Measurements from ENCODE around the gene TOLLIP. TPM values are rescaled to one million over a fixed set of nuclear protein-coding genes. Genes with fewer than 3 reads are reported as not detected.

TOLLIP gene
- total RNA-seq, 1 experiment from 2014 or later = 29.5 TPM

GRCh38 chr11:1232883-1233321, 76.5 kb downstream of the TOLLIP start:
- Histone ChIP-seq H4K20me1 (ENCODE audit: insufficient read depth) (no peaks in the 10 kb centered on the region), H3K4me1 (replicated peaks; ENCODE audit: insufficient read depth) (peaks cover 11% of the 10 kb centered on the region), H3K9me3 (ENCODE audit: insufficient read depth, low read depth) (no peaks in the 10 kb centered on the region), H3K27me3 (ENCODE audit: insufficient read depth, low read depth) (no peaks in the 10 kb centered on the region), H2AFZ (no peak overlapping the region), H3K79me2 (ENCODE audit: low read depth) (no peaks in the 10 kb centered on the region), H3F3A (ENCODE audit: insufficient read depth, low read depth) (no peaks in the 10 kb centered on the region; the same call in 1 of the 2 replicates), H3K4me2 (no peak overlapping the region), H3K27ac (no peak overlapping the region), H3K4me3 (no peak overlapping the region), H3K9me2 (ENCODE audit: insufficient read depth) (no peaks in the 10 kb centered on the region), H3K36me3 (ENCODE audit: low read depth) (no peaks in the 10 kb centered on the region)
- intact Hi-C loops (cut with micrococcal nuclease; ENCODE audit: unreplicated experiment) = loop anchor here (1.0 to 2.0 kb wide), 2 partner anchors 30 to 118 kb away; no protein-coding TSS in a partner anchor
- ChIA-PET CTCF (interaction anchor here (1.2 kb wide), 1 partner anchor 28 kb away, joined by 3 read pairs; no protein-coding TSS in a partner anchor), POLR2A (ENCODE audit: unreplicated experiment) (no interaction called here)
- no peak for DNase-seq
- no peak for TF ChIP-seq CTCF (conservative IDR thresholded peaks at IDR 0.05)
- no peak for TF ChIP-seq EZH2 (IDR thresholded peaks at IDR 0.05; ENCODE audit: low read depth)
- BruUV-seq (replicated peaks) = no TSS peak

DNA sequence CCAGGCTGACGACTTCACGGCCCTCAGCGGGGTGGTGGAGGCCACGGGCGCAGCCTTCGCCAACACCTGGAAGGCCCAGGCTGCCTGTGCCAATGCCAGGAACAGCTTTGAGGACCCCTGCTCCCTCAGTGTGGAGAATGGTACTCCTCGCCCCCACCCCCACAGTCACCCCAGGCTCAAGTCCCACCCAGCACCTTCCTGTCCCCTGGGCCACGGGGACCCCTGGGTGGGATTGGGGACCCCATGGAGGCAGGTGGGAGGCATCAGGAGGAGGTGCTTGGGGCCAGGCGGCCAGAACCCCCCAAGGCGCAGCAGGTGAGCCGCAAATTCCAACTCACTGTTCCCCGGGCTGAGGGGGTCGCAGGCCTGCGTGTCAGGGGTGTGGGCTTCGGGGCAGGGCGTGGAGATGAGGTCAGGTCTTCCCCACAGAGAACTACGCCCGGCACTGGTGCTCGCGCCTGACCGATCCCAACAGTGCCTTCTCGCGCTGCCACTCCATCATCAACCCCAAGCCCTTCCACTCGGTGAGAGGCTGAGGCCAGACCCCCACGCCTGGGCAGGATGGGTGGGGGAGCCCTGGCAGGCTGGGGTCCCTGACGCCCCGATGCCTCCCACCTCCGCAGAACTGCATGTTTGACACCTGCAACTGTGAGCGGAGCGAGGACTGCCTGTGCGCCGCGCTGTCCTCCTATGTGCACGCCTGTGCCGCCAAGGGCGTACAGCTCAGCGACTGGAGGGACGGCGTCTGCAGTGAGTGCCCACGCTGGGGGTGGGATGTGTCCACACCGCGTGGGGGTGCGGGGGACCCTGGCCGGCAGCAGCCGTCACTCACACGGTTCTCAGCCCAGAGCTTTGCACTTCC, 77.2 kb downstream of the TOLLIP start:
- POLR2A ChIA-PET (ENCODE audit: unreplicated experiment) = no interaction called here

More for the DNA sequence above, 77.2 kb downstream of the TOLLIP start:
- TF ChIP-seq EZH2 (IDR thresholded peaks at IDR 0.05; ENCODE audit: low read depth) = no peak
- no peak for TF ChIP-seq CTCF (conservative IDR thresholded peaks at IDR 0.05)
- Histone ChIP-seq H3K4me1 (replicated peaks; ENCODE audit: insufficient read depth) (peaks cover 8% of the 10 kb centered on the region), H3K27ac (no peak overlapping the region), H4K20me1 (ENCODE audit: insufficient read depth) (no peaks in the 10 kb centered on the region), H3K4me3 (no peak overlapping the region), H3K4me2 (no peak overlapping the region), H3K9me3 (ENCODE audit: insufficient read depth, low read depth) (no peaks in the 10 kb centered on the region), H2AFZ (no peak overlapping the region), H3K27me3 (ENCODE audit: insufficient read depth, low read depth) (no peaks in the 10 kb centered on the region), H3K9me2 (ENCODE audit: insufficient read depth) (no peaks in the 10 kb centered on the region), H3K79me2 (ENCODE audit: low read depth) (no peaks in the 10 kb centered on the region), H3K36me3 (ENCODE audit: low read depth) (no peaks in the 10 kb centered on the region), H3F3A (ENCODE audit: insufficient read depth, low read depth) (no peaks in the 10 kb centered on the region)
- intact Hi-C loops (cut with micrococcal nuclease; ENCODE audit: unreplicated experiment) = loop anchor here (2.0 kb wide), 1 partner anchor 117 kb away; no protein-coding TSS in a partner anchor
- no TSS peak for BruUV-seq (replicated peaks)
- CTCF ChIA-PET = no interaction called here
- DNase-seq = no peak
